Breast epithelium (tissue), 3 donors: ENCODE measurements around the gene CALHM6.

Experiments
- CTCF ChIP-seq, 3 donors: fragments of 450-650 bp; IDR thresholded peaks; one replicate each; pipeline ENCODE4 v1.5.1; 2016 to 2017; ENCODE audit warnings: antibody characterized with exemption in 3 of 3, mild to moderate bottlenecking in 3 of 3, moderate library complexity in 3 of 3
- POLR2A ChIP-seq: fragments of 450-650 bp; IDR thresholded peaks from one replicate; pipeline ENCODE4 v1.6.1; 2016; ENCODE audit warnings: antibody characterized with exemption, mild to moderate bottlenecking, moderate library complexity

- TF ChIP-seq POLR2A (no peak), CTCF (IDR thresholded peaks at IDR 0.05) (no peak)
These were observed 21.6 kb downstream of the CALHM6 start for GRCh38 chr6:116482780-116483179.
